SK-N-SH treated with all-trans-retinoic acid at 6 μM for 48 hours (cell line): ENCODE measurements around the gene C1GALT1.
"Not testable (repeated sequence)": the region's sequence is repeated elsewhere in the genome, so short reads cannot be mapped to it uniquely, and the experiment has no call there.

Experiments
- ATAC-seq: fragments of 200-7000 bp; cut with Tn5 transposase; 3 replicates; pipeline ENCODE4 v1.9.1; 2020; ENCODE audit warnings: mild to moderate bottlenecking, moderate library complexity
- ARNTL ChIP-seq: fragments of 450-650 bp; formaldehyde crosslinking; IDR thresholded peaks from 2 replicates; pipeline ENCODE4 v1.5.0; 2020; ENCODE audit warnings: low read depth, mild to moderate bottlenecking, moderate library complexity, borderline replicate concordance
- BACH2 ChIP-seq: fragments of 250-450 bp; sonication (Bioruptor Pico); IDR thresholded peaks from 2 replicates; pipeline ENCODE4 v1.9.0; 2021; ENCODE audit warnings: mild to moderate bottlenecking, borderline replicate concordance
- ESRRG ChIP-seq: fragments of 250-450 bp; sonication (Bioruptor Pico); IDR thresholded peaks from 2 replicates; pipeline ENCODE4 v1.6.1; 2021; ENCODE audit warnings: mild to moderate bottlenecking
- GLIS3 ChIP-seq: fragments of 250-450 bp; sonication (Bioruptor Pico); IDR thresholded peaks from 2 replicates; pipeline ENCODE4 v1.5.0; 2020; ENCODE audit warnings: mild to moderate bottlenecking, moderate library complexity
- ISL1 ChIP-seq: fragments of 250-450 bp; sonication (Bioruptor Pico); IDR thresholded peaks from 2 replicates; pipeline ENCODE4 v2.1.2; 2022; ENCODE audit warnings: mild to moderate bottlenecking, moderate library complexity
- OSR1 ChIP-seq: fragments of 250-450 bp; sonication (Bioruptor Pico); IDR thresholded peaks from 2 replicates; pipeline ENCODE4 v1.8.0; 2022; ENCODE audit warnings: moderate library complexity, mild to moderate bottlenecking, inconsistent platforms
- PPARA ChIP-seq: fragments of 250-450 bp; sonication (Bioruptor Pico); IDR thresholded peaks from 2 replicates; pipeline ENCODE4 v1.5.0; 2020; ENCODE audit warnings: mild to moderate bottlenecking, borderline replicate concordance
- RARB ChIP-seq: fragments of 250-450 bp; sonication (Bioruptor Pico); IDR thresholded peaks from 2 replicates; pipeline ENCODE4 v1.8.0; 2021; ENCODE audit warnings: mild to moderate bottlenecking, moderate library complexity
- TCF4 ChIP-seq: fragments of 250-450 bp; sonication (Bioruptor Pico); IDR thresholded peaks from 2 replicates; pipeline ENCODE4 v1.8.0; 2021; ENCODE audit warnings: mild to moderate bottlenecking, moderate library complexity, borderline replicate concordance
- TOX ChIP-seq: fragments of 250-450 bp; sonication (Bioruptor Pico); IDR thresholded peaks from 2 replicates; pipeline ENCODE4 v1.8.0; 2021; ENCODE audit warnings: mild to moderate bottlenecking, moderate library complexity, borderline replicate concordance
- ZC3H10 ChIP-seq: fragments of 250-450 bp; sonication (Bioruptor Pico); IDR thresholded peaks from 2 replicates; pipeline ENCODE4 v1.5.1; 2021; ENCODE audit warnings: mild to moderate bottlenecking, moderate library complexity
- ZFP30 ChIP-seq: fragments of 450-650 bp; formaldehyde crosslinking; IDR thresholded peaks from 2 replicates; pipeline ENCODE4 v1.5.0; 2022; ENCODE audit warnings: mild to moderate bottlenecking, moderate library complexity
- ZNF70 ChIP-seq: fragments of 450-650 bp; formaldehyde crosslinking; IDR thresholded peaks from 2 replicates; pipeline ENCODE4 v1.5.0; 2020; ENCODE audit warnings: mild to moderate bottlenecking, moderate library complexity
- TF ChIP-seq, protein P1 (sequence below): fragments of 250-450 bp; sonication (Bioruptor Pico); IDR thresholded peaks from 2 replicates; pipeline ENCODE4 v1.5.1; 2021; ENCODE audit warnings: mild to moderate bottlenecking, moderate library complexity
- TF ChIP-seq, protein P2 (sequence below): fragments of 250-450 bp; sonication (Bioruptor Pico); IDR thresholded peaks from 2 replicates; pipeline ENCODE4 v1.8.0; 2020; ENCODE audit warnings: mild to moderate bottlenecking, moderate library complexity, borderline replicate concordance
- TF ChIP-seq, protein P3 (sequence below): fragments of 250-450 bp; sonication (Bioruptor Pico); IDR thresholded peaks from 2 replicates; pipeline ENCODE4 v1.8.0; 2021; ENCODE audit warnings: low read depth, mild to moderate bottlenecking, moderate library complexity, borderline replicate concordance
- TF ChIP-seq, protein P4 (sequence below): fragments of 250-450 bp; sonication (Bioruptor Pico); IDR thresholded peaks from 2 replicates; pipeline ENCODE4 v1.5.0; 2020; ENCODE audit warnings: mild to moderate bottlenecking, moderate library complexity

Gene C1GALT1

DNA sequence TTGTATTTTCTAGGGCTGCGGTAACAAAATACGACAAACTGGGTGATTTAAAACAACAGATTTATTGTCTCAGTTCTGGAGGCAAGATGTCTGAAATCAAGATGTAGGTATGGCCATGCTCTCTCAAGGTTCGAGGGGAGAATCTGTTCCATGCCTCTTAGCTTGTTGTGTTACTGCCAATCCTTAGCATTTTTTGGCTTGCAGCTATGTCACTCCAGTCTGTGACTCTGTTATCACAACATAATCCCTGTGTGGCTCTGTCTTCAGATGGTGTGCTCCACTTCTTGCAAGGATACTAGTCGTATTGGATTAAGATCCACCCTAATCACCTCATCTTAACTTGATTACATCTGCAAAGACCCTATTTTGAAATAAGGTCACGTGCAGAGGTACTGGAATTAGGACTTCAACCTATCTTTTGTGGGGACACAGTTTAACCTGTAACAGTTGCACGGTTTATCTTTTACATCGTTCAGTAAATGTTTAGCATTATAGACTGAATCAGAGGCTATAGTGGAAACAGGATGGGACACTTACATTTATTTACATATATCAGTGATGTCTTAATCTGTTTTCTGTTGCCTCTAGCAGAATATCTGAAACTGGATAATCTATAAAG is 3.1 kb downstream of the C1GALT1 start:
- ATAC-seq: no peak
- TF ChIP-seq, protein P1, sequence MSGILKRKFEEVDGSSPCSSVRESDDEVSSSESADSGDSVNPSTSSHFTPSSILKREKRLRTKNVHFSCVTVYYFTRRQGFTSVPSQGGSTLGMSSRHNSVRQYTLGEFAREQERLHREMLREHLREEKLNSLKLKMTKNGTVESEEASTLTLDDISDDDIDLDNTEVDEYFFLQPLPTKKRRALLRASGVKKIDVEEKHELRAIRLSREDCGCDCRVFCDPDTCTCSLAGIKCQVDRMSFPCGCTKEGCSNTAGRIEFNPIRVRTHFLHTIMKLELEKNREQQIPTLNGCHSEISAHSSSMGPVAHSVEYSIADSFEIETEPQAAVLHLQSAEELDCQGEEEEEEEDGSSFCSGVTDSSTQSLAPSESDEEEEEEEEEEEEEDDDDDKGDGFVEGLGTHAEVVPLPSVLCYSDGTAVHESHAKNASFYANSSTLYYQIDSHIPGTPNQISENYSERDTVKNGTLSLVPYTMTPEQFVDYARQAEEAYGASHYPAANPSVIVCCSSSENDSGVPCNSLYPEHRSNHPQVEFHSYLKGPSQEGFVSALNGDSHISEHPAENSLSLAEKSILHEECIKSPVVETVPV (CRISPR knock-in tag): no peak

DNA sequence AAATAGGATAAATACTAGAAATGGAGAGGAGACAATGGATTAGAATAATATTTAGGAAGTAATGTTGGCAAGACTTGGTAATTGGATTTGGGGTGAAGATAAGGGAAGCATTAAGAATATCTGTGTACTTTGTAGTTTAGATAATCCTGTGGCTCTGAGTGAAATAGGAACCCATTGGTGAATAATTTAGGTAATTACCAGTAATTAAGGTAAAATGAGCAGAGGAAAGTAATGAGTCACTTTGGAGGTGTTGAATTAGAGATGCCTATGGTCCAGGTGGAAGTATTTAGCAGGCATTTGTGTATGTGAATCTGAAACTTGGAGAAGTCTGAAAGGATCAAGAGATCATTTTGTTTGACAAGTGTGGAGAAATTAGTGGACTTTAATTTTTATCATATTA is 5.7 kb downstream of the C1GALT1 start:
- TF ChIP-seq ESRRG (no peak), ISL1 (CRISPR knock-in tag) (peak; percentile 17; the same call in 1 of the 2 replicates), GLIS3 (CRISPR knock-in tag) (no peak)
- ATAC-seq: no peak

DNA sequence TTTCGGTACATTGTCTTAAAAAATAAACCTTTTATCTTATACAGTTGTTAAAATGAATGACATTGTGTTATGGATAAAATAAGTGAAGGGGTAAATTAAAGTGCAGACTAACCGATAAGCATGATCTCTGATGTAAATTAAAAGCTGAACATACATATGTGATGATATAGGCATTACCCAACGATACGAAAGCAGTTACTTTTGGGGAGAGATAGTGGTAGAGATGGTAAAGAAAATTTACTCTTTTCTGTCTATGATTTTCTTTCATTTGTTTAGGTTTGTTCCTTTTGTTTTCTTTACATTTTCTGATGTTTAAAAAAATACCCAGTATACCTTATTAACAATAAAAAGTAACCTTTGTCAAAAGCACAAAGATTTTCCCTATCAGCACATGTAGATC is 6.4 kb downstream of the C1GALT1 start:
- TF ChIP-seq ZC3H10 (CRISPR knock-in tag) (no peak), ARNTL (CRISPR knock-in tag) (no peak), RARB (CRISPR knock-in tag) (no peak), OSR1 (no peak), ZFP30 (CRISPR knock-in tag) (no peak), ESRRG (no peak), BACH2 (CRISPR knock-in tag) (no peak)
- TF ChIP-seq, protein P1 (CRISPR knock-in tag): no peak
- TF ChIP-seq, protein P2, sequence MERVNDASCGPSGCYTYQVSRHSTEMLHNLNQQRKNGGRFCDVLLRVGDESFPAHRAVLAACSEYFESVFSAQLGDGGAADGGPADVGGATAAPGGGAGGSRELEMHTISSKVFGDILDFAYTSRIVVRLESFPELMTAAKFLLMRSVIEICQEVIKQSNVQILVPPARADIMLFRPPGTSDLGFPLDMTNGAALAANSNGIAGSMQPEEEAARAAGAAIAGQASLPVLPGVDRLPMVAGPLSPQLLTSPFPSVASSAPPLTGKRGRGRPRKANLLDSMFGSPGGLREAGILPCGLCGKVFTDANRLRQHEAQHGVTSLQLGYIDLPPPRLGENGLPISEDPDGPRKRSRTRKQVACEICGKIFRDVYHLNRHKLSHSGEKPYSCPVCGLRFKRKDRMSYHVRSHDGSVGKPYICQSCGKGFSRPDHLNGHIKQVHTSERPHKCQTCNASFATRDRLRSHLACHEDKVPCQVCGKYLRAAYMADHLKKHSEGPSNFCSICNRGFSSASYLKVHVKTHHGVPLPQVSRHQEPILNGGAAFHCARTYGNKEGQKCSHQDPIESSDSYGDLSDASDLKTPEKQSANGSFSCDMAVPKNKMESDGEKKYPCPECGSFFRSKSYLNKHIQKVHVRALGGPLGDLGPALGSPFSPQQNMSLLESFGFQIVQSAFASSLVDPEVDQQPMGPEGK (CRISPR knock-in tag): no peak
- no peak for ATAC-seq

DNA sequence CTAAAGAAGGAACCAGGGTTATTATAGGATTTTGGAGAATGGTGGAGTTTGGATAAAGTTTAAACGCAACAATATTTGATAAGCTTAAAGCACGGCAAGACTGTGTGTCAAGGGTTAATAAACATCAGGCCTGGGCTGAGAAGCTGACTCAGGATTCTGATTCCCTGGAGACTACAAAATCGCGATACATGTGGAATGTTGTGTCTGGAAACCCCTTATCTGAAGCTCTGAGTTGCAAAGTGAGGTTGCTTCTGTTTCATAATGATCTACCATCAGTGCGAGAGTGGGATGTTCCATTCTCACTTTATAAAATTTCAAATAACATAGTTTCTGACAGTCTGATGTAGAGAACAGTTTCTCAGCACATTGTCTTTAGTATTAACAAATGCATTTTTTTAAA is 7.8 kb downstream of the C1GALT1 start:
- ATAC-seq: peak; percentile 49; the same call in 2 of the 3 replicates
- TF ChIP-seq ISL1 (CRISPR knock-in tag): peak; percentile 30; the same call in 1 of the 2 replicates
- TF ChIP-seq, protein P2 (CRISPR knock-in tag): no peak

DNA sequence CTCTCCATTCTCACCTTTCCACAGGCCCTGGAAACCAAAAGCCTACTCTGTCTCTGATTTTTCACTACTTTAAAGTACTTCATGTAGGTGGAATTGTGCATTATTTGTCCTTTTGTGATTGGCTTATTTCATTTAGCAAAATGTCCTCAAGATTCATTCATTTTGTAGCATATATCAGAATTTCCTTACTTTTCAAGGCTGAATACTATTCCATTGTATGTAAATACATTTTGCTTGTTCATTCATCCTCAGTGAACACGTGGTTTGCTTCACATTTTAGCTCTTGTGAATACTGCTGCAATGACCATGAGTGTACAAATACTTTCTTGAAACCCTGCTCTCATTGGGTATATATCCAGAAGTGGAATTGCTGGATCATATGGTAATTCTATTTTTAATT is 8.8 kb downstream of the C1GALT1 start:
- TF ChIP-seq, protein P3, sequence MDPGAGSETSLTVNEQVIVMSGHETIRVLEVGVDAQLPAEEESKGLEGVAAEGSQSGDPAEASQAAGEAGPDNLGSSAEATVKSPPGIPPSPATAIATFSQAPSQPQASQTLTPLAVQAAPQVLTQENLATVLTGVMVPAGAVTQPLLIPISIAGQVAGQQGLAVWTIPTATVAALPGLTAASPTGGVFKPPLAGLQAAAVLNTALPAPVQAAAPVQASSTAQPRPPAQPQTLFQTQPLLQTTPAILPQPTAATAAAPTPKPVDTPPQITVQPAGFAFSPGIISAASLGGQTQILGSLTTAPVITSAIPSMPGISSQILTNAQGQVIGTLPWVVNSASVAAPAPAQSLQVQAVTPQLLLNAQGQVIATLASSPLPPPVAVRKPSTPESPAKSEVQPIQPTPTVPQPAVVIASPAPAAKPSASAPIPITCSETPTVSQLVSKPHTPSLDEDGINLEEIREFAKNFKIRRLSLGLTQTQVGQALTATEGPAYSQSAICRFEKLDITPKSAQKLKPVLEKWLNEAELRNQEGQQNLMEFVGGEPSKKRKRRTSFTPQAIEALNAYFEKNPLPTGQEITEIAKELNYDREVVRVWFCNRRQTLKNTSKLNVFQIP (CRISPR knock-in tag): no peak
- TF ChIP-seq ZC3H10 (CRISPR knock-in tag) (no peak), TOX (no peak), RARB (CRISPR knock-in tag) (no peak), ZNF70 (CRISPR knock-in tag) (no peak), TCF4 (no peak), PPARA (CRISPR knock-in tag) (no peak)
- TF ChIP-seq, protein P4, sequence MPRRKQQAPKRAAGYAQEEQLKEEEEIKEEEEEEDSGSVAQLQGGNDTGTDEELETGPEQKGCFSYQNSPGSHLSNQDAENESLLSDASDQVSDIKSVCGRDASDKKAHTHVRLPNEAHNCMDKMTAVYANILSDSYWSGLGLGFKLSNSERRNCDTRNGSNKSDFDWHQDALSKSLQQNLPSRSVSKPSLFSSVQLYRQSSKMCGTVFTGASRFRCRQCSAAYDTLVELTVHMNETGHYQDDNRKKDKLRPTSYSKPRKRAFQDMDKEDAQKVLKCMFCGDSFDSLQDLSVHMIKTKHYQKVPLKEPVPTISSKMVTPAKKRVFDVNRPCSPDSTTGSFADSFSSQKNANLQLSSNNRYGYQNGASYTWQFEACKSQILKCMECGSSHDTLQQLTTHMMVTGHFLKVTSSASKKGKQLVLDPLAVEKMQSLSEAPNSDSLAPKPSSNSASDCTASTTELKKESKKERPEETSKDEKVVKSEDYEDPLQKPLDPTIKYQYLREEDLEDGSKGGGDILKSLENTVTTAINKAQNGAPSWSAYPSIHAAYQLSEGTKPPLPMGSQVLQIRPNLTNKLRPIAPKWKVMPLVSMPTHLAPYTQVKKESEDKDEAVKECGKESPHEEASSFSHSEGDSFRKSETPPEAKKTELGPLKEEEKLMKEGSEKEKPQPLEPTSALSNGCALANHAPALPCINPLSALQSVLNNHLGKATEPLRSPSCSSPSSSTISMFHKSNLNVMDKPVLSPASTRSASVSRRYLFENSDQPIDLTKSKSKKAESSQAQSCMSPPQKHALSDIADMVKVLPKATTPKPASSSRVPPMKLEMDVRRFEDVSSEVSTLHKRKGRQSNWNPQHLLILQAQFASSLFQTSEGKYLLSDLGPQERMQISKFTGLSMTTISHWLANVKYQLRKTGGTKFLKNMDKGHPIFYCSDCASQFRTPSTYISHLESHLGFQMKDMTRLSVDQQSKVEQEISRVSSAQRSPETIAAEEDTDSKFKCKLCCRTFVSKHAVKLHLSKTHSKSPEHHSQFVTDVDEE (CRISPR knock-in tag): no peak
- ATAC-seq: no peak

DNA sequence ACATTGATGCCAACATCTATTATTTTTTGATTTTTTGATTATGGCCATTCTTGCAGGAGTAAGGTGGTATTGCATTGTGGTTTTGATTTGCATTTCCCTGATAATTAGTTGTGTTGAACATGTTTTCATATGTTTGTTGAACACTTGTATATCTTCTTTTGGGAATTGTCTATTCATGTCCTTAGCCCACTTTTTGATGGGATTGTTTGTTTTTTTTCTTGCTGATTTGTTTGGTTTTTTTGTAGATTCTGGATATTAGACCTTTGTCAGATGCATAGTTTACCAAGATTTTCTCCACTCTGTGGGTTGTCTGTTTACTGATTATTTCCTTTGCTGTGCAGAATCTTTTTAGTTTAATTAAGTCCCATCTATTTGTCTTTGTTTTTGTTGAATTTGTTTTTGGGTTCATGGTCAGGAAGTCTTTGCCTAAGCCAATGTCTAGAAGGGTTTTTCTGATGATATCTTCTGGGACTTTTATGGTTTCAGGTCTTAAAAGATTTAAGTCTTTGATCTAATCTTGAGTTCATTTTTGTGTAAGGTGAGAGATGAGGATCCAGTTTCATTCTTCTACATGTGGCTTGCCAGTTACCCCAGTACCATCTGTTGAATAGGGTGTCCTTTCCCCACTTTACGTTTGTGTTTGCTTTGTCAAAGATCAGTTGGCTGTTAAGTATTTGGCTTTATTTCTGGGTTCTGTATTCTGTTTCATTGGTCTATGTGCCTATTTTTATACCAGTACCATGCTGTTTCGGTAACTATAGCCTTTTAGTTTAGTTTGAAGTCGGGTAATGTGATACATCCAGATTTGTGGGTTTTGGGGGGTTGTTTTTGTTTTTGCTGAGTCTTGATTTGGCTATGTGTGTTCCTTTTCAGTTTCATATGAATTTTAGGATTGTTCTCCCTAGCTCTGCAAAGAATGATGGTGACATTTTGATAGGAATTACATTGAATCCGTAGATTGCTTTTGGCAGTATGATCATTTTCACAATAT is 10.7 kb downstream of the C1GALT1 start:
- not testable (repeated sequence) for ATAC-seq

DNA sequence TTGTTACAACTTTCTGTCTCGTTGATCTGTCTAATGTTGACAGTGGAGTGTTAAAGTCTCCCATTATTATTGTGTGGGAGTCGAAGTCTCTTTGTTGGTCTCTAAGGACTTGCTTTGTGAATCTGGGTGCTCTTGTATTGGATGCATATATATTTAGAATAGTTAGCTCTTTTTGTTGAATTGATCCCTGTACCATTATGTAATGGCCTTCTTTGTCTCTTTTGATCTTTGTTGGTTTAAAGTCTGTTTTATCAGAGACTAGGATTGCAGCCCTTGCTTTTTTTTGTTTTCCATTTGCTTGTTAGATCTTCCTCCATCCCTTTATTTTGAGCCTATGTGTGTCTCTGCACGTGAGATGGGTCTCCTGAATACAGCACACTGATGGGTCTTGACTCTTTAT is 17.2 kb downstream of the C1GALT1 start:
- ATAC-seq: not testable (repeated sequence)

DNA sequence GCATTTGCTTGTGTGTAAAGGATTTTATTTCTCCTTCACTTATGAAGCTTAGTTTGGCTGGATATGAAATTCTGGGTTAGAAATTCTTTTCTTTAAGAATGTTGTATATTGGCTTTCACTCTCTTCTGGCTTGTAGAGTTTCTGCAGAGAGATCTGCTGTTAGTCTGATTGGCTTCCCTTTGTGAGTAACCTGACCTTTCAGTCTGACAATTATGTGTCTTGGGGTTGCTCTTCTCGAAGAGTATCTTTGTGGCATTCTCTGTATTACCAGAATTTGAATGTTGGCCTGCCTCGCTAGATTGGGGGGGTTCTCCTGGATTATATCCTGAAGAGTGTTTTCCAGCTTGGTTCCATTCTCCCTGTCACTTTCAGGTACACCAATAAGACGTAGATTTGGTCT is 17.9 kb downstream of the C1GALT1 start:
- not testable (repeated sequence) for ATAC-seq
